HG03280 (cell line): Measurements from ENCODE around the gene DKK3.

Source experiments
- ATAC-seq: cut with Tn5 transposase; IDR thresholded peaks from one replicate; pipeline ENCODE4 v1.9.1; 2021; ENCODE audit warnings: mild to moderate bottlenecking, moderate library complexity; ENCODE audit not compliant: unreplicated experiment

DKK3 gene

DNA sequence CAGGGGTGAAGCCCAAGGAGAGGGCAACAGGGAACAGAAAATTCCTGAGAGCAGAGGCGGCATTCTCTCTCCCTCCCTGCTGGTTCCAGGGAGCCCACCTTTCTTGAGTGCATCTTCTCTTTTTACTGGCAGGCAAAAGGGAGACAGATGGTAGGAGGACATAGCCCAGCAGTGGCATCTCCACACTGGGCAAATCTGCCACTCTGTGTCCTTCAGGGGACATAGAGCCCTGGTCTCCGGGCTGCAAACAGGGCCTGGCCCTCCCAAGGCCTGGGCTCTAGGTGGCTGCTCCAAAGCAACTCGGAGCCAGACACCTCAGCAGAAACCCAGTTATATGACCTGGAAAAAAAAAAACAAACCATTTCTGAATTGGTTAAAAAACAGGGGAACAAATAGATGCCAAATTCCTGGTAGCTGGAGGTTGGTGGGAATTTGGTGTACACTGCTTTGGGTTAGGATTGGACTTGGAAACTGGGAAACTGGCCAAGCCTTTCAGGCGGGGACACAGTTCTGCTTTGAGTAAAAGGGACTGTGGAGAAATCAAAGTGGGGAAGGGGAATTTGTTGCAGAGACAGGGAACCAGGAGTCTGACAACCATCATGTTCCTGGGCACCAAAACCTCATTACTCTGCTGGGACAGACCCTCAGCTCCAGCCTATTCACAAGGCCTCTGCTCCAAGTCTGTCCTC is 23.6 kb upstream of the DKK3 start:
- no peak for ATAC-seq

DNA sequence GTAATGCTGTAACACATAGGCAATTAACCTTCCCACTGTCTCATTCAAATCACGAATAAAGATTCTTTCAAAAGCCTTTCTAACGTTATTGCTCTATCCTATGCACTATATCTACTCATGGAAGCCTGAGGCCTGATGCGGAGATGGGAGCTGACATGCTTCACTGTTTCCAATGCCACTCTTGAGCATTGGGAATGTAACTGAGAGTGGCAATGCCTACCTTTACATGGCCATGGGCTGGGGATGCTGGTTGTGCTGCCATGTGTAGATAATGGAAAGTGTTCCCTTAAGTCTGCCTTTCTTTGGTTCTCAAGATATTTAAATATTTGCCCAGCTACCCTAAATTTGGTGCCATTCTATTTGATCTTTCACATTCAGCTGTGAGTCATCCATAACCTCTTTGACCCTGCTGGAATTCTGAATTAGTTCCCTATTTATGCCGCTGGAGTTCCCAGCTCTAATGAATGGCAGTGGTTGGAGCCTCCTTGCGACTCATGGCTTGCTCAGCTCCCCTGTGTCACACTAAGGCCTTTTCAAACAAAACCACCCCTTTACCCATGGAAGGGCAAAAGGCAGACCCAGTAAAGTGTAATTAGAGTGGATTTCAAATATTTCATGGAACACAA is 21.4 kb upstream of the DKK3 start:
- no peak for ATAC-seq

DNA sequence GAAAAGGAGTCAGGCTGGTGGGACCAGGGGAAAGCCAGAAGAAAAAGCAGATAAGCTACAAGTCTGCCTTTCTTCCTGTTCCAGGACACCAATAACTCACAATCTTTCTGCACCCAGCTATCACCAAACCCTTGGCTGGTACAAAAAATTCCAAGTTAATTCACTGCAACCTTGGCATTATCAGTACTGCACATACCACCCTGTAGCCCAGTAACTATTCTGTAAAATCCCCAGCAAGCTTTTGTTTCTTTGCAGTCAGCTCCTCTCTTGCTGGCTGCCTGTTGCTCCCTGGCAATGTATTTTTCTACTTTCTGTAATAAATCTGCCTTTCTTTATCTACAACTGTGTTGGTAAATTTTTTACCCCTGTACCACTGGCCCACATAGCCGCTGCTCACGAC is 20.7 kb upstream of the DKK3 start:
- ATAC-seq = no peak

DNA sequence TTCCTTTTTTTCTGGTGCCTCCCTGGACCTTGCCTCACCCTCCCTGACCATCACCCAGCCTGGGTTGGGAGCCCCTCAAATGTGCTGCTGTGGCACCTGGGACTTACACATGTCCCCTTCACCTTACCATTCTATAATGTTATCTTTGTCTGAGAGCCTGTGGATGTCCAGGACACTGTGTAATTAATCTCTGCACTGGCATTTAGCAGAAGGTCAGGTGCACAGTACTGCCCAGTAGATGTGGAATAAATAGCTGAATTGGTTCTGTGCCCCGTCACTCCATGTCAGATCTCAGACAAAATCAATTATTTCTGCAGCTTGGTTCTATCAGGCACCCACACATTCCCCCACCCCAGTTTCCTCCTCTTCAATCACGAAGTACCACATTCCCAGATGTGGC is 19.9 kb upstream of the DKK3 start:
- ATAC-seq = no peak

GRCh38 chr11:12026331-12027211 is 18.1 kb upstream of the DKK3 start:
- no peak for ATAC-seq

- no peak for ATAC-seq
Measured at GRCh38 chr11:12024254-12024926, 16.0 kb upstream of the DKK3 start.

DNA sequence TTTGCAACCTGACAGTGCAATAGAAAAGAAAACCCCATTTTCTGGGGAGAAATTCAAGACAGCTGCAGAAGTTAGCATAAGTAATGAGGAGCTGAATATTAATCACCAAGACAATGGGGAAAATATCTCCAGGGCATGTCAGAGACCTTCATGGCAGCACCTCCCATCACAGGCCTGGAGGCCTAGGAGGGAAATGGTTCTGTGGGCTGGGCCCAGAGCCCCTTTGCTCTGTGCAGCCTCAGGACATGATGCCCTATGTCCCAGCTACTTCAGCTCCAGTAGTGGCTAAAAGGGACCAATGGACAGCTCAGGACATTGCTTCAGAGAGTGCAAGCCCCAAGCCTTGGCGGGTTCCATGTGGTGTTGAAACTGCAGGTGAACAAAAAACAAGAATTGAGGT is 14.6 kb upstream of the DKK3 start:
- no peak for ATAC-seq

DNA sequence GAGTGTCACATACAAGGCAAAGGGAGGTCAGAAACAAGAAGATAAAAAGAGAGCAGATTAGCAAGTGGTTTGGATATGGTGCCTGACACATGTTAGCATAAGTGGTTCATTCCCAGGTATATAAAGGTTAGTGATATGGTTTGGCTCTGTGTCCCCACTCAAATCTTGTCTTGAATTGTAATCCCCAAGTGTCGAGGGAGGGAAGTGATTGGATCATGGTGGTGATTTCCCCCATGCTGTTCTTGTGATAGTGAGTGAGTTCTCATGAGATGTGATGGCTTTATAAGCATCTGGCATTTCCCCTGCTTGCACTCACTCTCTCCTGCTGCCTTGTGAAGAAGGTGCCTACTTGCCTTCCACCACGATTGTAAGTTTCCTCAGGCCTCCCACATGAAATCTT is 12.1 kb upstream of the DKK3 start:
- ATAC-seq = no peak

- ATAC-seq = no peak
Measured at GRCh38 chr11:12019866-12020416, 11.5 kb upstream of the DKK3 start.

DNA sequence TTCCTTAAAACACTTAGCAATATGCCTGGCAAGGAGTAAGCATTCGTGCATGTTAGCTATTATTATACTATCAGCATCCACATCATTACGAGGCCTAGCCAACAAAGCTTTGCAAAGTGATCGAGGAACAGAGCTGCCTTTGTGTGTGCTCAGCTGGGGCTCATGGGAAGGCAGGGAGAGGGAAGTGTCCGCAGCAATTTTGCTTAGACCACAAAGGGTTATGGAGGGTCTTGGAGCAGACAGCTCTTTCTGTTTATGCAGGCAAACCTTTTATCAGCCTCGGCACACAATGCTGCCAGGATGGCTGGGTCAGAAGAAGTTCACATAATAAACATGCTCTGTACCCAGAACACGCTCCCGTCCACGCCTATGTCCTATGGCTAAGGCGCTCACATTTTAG is 10.9 kb upstream of the DKK3 start:
- ATAC-seq = no peak

GRCh38 chr11:12017865-12018453 is 9.5 kb upstream of the DKK3 start:
- no peak for ATAC-seq

DNA sequence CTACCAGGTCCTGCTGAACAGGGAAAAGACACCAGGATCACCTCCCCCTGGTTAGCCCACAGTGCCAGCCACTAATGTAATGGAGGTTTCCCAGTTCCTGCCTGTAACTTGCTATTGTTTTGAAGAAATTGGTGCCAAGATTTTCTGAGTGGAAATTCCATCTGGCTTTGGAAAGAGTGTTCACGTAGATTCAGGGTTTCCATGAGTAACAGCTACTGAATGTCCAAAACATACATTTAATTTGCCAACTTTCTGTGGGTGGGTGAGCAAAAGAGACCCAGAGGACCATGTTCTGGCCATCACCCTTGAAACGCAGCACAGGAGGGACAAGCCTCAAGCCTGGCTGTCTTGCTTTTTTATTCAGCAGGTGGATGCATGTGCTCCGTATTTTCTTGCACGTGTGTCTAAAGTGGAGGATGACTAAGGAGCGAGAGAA is 8.8 kb upstream of the DKK3 start:
- ATAC-seq = no peak

GRCh38 chr11:12016246-12016645 is 7.8 kb upstream of the DKK3 start:
- ATAC-seq = no peak

DNA sequence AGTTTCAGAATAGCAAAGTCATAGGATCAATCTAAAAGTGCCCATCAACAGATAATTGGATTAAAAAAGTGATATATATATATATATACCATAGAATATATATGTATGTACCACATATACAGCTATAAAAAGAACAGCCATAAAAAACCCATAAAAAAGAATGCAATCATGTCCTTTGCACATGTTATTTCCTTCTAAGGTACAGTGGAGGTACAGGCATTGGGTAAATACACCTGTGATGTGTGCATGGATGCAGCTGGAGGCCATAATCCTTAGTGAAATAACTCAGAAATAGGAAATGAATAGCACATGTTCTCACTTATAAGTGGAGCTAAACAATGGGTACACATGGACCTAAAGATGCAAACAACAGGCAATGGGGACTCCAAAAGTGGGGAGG is 7.1 kb upstream of the DKK3 start:
- no peak for ATAC-seq

- ATAC-seq = no peak
Measured at GRCh38 chr11:12013781-12014180, 5.4 kb upstream of the DKK3 start.

GRCh38 chr11:12009617-12010321 is 1.3 kb upstream of the DKK3 start:
- no peak for ATAC-seq

- ATAC-seq = no peak
Measured at GRCh38 chr11:12008790-12009616, 577 bp upstream of the DKK3 start.

GRCh38 chr11:12007230-12007593 is 1.2 kb downstream of the DKK3 start:
- no peak for ATAC-seq

- no peak for ATAC-seq
Measured at GRCh38 chr11:12006552-12007229, 1.7 kb downstream of the DKK3 start.
